IMR-90 (cell line): ENCODE results near the gene TMEM8B.

Experiments used
- CEBPB ChIP-seq: IDR thresholded peaks from 2 replicates; pipeline ENCODE4 v1.6.1; 2012; ENCODE audit warnings: low read depth, low read length, improper control_type of control experiment
- CHD1 ChIP-seq: IDR thresholded peaks from 2 replicates; pipeline ENCODE4 v1.6.1; 2012; ENCODE audit warnings: low read depth, low read length, improper control_type of control experiment
- CTCF ChIP-seq: conservative IDR thresholded peaks from 2 replicates; pipeline ENCODE4 v1.5.1; 2012; ENCODE audit warnings: mild to moderate bottlenecking, low read depth, low read length, improper control_type of control experiment
- MAFK ChIP-seq: IDR thresholded peaks from 2 replicates; pipeline ENCODE4 v1.6.1; 2012; ENCODE audit warnings: low read depth, low read length, improper control_type of control experiment
- RCOR1 ChIP-seq: IDR thresholded peaks from 2 replicates; pipeline ENCODE4 v1.6.1; 2012; ENCODE audit warnings: mild to moderate bottlenecking, low read length, improper control_type of control experiment; ENCODE audit not compliant: insufficient replicate concordance
- RFX5 ChIP-seq: IDR thresholded peaks from 2 replicates; pipeline ENCODE4 v1.8.0; 2012; ENCODE audit warnings: low read depth, mild to moderate bottlenecking, low read length, moderate library complexity
- USF2 ChIP-seq: fragments of 150-350 bp; IDR thresholded peaks from 2 replicates; pipeline ENCODE4 v1.6.1; 2017; ENCODE audit warnings: mild to moderate bottlenecking, antibody characterized with exemption, low read length, low read depth

- no peak for TF ChIP-seq RCOR1
- no peak for TF ChIP-seq USF2
- TF ChIP-seq CTCF = no peak
- peak; percentile 11; the same call in 1 of the 2 replicates for TF ChIP-seq RFX5
- no peak for TF ChIP-seq CHD1
- TF ChIP-seq CEBPB = peak; percentile 51; the same call in 1 of the 2 replicates
- no peak for TF ChIP-seq MAFK
Measured at GRCh38 chr9:35844628-35845270, 15.7 kb downstream of the TMEM8B start.
